ENCODE results near the gene TLX3. TPM values are rescaled to one million over a fixed set of nuclear protein-coding genes. Genes with fewer than 3 reads are reported as not detected.

TLX3 gene
- total RNA-seq, 2 donors from 2014 or later, result not detected

Other genes starting within 250 kb of the TLX3 start
- 1,000 to 10,000 TPM; 1,980 to 2,963 TPM for gene NPM1, start 78.6 kb downstream of the TLX3 start, total RNA-seq
- gene FGF18, start 110.4 kb downstream of the TLX3 start, total RNA-seq, result under 1 TPM; 0.19 to 0.21 TPM

Measured in activated T-helper 17 cell treated with anti-CD3 and anti-CD28 coated beads, Interleukin-2, amount 50 U/mL, for 72 hours (primary cell).